Neural crest cell (in vitro differentiated cells): ENCODE data around the gene AUTS2. TPM values are rescaled to one million over a fixed set of nuclear protein-coding genes. Genes with fewer than 3 reads are reported as not detected.

ENCODE experiments used
- DNase-seq: peaks from one replicate; pipeline ENCODE4 v3.0.0; 2021; ENCODE audit warnings: low read depth, mixed read lengths, low spot score
- H3K27ac Mint-ChIP-seq: one replicate; pipeline ENCODE4 v1.8.0; 2021; ENCODE audit warnings: mild to moderate bottlenecking, mixed read lengths; ENCODE audit not compliant: unreplicated experiment
- H3K27me3 Mint-ChIP-seq: 2 replicates; pipeline ENCODE4 v1.8.0; 2021; ENCODE audit warnings: low read depth, mild to moderate bottlenecking, mixed read lengths
- H3K36me3 Mint-ChIP-seq: 2 replicates; pipeline ENCODE4 v1.8.0; 2021; ENCODE audit warnings: low read depth, mild to moderate bottlenecking, mixed read lengths
- H3K4me1 Mint-ChIP-seq: 2 replicates; pipeline ENCODE4 v1.8.0; 2021; ENCODE audit warnings: mixed read lengths
- H3K4me3 Mint-ChIP-seq: one replicate; pipeline ENCODE4 v1.8.0; 2021; ENCODE audit warnings: mild to moderate bottlenecking, mixed read lengths
- H3K9me3 Mint-ChIP-seq: 2 replicates; pipeline ENCODE4 v1.8.0; 2021; ENCODE audit warnings: mixed read lengths
- total RNA-seq: library from RNA; stranded (reverse); gene quantifications from 2 replicates; pipeline ENCODE4 v1.2.1, GENCODE V29; 2021
- TF ChIP-seq, protein P1 (sequence below): fragments of 200-600 bp; sonication (generic); conservative IDR thresholded peaks from 2 replicates; pipeline ENCODE4 v1.5.0; 2021; ENCODE audit warnings: antibody characterized with exemption, mild to moderate bottlenecking

Gene AUTS2
- total RNA-seq, 1 donor from 2014 or later, result 152 TPM

DNA sequence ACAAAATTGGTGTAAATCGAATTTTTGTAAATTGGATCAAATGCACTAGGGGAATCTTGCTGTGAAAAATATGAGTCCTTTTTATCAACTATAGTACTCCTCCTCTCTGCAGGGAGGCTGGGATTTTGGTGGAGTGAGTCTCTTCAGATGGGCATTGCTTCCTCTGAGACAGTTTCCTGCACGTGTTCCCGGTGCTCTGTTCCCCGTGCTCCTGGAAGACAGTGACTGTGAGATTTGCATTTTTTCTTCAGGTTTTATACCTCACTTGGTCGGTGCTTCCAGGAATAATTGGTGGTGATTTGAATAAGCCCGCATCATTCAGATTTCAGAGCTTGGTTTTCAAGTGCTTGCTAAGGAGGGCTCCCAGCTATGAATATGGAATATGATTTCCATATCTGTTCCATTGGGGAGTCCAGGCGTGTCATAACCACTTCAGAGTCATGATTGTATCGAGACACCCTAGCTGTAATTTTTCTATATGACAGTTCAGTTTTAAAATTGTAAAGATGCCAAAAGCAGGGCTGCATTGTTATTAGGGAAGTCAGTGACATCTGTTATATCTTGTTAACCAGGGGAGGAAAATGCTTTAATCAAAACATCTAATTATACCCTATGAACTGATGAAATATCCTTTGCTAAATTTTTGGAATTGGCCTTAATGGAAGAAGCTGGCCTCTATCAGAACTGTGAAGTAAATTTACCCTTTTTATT is 12.3 kb downstream of the AUTS2 start:
- no peak overlapping the region for H3K4me3 Mint-ChIP-seq
- H3K9me3 Mint-ChIP-seq, result no peaks in the 10 kb centered on the region
- H3K4me1 Mint-ChIP-seq, result peaks cover 36% of the 10 kb centered on the region
- TF ChIP-seq, protein P1, sequence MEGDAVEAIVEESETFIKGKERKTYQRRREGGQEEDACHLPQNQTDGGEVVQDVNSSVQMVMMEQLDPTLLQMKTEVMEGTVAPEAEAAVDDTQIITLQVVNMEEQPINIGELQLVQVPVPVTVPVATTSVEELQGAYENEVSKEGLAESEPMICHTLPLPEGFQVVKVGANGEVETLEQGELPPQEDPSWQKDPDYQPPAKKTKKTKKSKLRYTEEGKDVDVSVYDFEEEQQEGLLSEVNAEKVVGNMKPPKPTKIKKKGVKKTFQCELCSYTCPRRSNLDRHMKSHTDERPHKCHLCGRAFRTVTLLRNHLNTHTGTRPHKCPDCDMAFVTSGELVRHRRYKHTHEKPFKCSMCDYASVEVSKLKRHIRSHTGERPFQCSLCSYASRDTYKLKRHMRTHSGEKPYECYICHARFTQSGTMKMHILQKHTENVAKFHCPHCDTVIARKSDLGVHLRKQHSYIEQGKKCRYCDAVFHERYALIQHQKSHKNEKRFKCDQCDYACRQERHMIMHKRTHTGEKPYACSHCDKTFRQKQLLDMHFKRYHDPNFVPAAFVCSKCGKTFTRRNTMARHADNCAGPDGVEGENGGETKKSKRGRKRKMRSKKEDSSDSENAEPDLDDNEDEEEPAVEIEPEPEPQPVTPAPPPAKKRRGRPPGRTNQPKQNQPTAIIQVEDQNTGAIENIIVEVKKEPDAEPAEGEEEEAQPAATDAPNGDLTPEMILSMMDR, result no peak
- H3K27me3 Mint-ChIP-seq, result peaks cover 14% of the 10 kb centered on the region
- no peaks in the 10 kb centered on the region for H3K36me3 Mint-ChIP-seq
- no peak overlapping the region for H3K27ac Mint-ChIP-seq
- no peak for DNase-seq

DNA sequence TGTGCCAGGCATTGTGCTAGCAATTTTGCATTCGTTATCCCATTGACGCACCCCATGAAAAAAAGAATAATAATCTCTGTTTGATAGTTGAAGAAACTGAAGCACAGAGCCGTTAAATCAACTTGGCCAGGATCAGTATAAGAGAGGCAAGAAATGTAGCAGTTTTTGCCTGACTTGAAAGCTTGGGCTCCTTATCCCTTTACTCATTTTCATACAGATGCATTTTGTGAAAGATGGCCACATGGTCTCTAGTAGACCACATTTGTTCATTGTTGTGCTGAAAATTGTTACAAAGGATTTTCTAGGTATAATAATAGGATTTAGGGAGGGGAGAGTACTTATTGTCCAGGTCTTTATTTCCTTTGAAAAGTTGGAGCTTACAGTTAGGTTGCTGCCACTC is 14.7 kb downstream of the AUTS2 start:
- DNase-seq, result no peak
- Mint-ChIP-seq H3K27ac (no peak overlapping the region), H3K27me3 (peaks cover 6% of the 10 kb centered on the region), H3K9me3 (no peaks in the 10 kb centered on the region), H3K4me3 (no peak overlapping the region), H3K4me1 (peaks cover 46% of the 10 kb centered on the region), H3K36me3 (no peaks in the 10 kb centered on the region)
- TF ChIP-seq, protein P1, result no peak

DNA sequence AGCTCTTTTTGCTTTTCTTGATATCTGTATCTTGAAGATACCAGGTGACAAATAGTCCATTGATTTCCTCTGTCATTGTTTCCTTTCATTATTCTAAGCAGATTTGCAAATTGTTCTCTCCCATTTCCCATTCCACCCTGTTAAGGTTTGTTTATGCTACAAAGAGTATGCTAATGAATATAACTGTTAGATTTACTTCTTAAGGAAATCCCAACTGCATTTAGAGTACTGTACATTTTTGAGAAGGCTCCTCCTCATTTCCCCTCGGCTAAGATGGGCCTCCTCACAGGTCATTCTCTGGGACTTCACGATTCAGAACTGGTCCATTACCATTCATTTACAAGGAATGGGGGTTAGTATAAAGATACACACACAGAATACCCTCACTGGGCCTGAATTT is 15.6 kb downstream of the AUTS2 start:
- no peak overlapping the region for H3K4me3 Mint-ChIP-seq
- H3K27ac Mint-ChIP-seq, result no peak overlapping the region
- TF ChIP-seq, protein P1, result no peak
- no peaks in the 10 kb centered on the region for H3K36me3 Mint-ChIP-seq
- no peak for DNase-seq
- peaks cover 46% of the 10 kb centered on the region for H3K4me1 Mint-ChIP-seq
- peaks cover under 1% of the 10 kb centered on the region for H3K27me3 Mint-ChIP-seq
- H3K9me3 Mint-ChIP-seq, result no peaks in the 10 kb centered on the region

DNA sequence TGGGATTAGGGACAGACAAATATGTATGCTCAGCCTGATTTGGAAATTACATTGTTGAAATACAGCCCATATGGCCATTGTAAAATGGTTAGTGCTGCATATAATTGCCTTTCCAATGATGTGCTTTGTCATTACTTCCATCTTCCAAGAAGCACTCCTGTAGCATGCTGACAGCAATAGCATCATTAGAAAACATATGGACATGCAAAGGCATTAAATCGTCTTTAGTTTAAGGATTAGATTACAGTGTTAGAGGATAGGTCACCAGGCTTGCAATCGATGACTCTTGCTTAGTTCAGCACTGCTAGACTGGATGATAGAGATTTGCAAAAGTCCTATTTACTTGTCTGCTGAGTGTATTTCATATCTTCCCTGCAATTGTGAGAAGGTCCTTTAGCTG is 17.4 kb downstream of the AUTS2 start:
- H3K27me3 Mint-ChIP-seq, result no peaks in the 10 kb centered on the region
- H3K9me3 Mint-ChIP-seq, result no peaks in the 10 kb centered on the region
- H3K27ac Mint-ChIP-seq, result no peak overlapping the region
- peaks cover 54% of the 10 kb centered on the region for H3K4me1 Mint-ChIP-seq
- H3K4me3 Mint-ChIP-seq, result no peak overlapping the region
- TF ChIP-seq, protein P1, result no peak
- no peak for DNase-seq
- no peaks in the 10 kb centered on the region for H3K36me3 Mint-ChIP-seq

DNA sequence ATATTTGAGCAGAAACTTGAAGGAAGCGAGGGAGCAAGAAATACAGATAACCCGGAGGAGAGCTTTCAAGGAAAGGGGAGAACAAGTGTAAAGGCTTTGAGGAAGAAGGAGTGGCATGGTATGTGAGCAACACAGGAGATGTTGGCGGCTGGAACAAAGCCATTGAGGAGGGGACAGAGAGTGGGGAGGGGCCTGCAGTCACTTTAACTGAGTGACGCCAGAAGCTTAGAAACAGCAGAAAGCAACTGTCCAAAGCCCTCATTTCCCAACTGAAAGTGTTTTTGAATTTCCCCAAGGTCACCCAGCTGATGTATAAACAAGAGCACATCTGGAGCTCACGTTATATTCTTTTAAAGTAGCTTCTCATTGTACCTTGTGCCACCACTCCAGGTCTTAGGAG is 19.1 kb downstream of the AUTS2 start:
- Mint-ChIP-seq H3K27ac (no peak overlapping the region), H3K4me3 (no peak overlapping the region), H3K4me1 (peaks cover 68% of the 10 kb centered on the region), H3K27me3 (no peaks in the 10 kb centered on the region), H3K36me3 (no peaks in the 10 kb centered on the region), H3K9me3 (no peaks in the 10 kb centered on the region)
- TF ChIP-seq, protein P1, result no peak
- no peak for DNase-seq
